GM23338 (cell line): ENCODE data around the gene CD44. TPM values are rescaled to one million over a fixed set of nuclear protein-coding genes. Genes with fewer than 3 reads are reported as not detected.

Source experiments
- ATAC-seq: fragments of 200-7000 bp; cut with Tn5 transposase; 3 replicates; pipeline ENCODE4 v1.9.1; 2020
- DNase-seq: peaks from one replicate; pipeline ENCODE4 v3.0.0-alpha.2; 2015; ENCODE audit warnings: low spot score
- H2AFZ ChIP-seq: fragments of 200-600 bp; sonication (generic); 2 replicates; pipeline ENCODE4 v1.8.0; 2016; ENCODE audit warnings: antibody characterized with exemption, mild to moderate bottlenecking, moderate library complexity
- H3F3A ChIP-seq: fragments of 200-600 bp; sonication (generic); replicated peaks from 2 replicates; pipeline ENCODE4 v1.8.0; 2017; ENCODE audit warnings: antibody characterized with exemption, mixed run types, low read depth
- H3K27ac ChIP-seq: fragments of 200-600 bp; sonication (generic); 2 replicates; pipeline ENCODE4 v1.6.1; 2016; ENCODE audit warnings: low read depth
- H3K27me3 ChIP-seq: fragments of 200-600 bp; sonication (generic); 2 replicates; pipeline ENCODE4 v1.8.0; 2016; ENCODE audit warnings: mild to moderate bottlenecking, mixed run types, moderate library complexity; ENCODE audit not compliant: insufficient read depth
- H3K36me3 ChIP-seq: fragments of 200-600 bp; sonication (generic); 2 replicates; pipeline ENCODE4 v1.8.0; 2016; ENCODE audit warnings: mild to moderate bottlenecking; ENCODE audit not compliant: insufficient read depth
- H3K4me1 ChIP-seq: fragments of 200-600 bp; sonication (generic); 2 replicates; pipeline ENCODE4 v1.8.0; 2016; ENCODE audit warnings: mild to moderate bottlenecking, moderate library complexity; ENCODE audit not compliant: insufficient read depth
- H3K4me2 ChIP-seq: fragments of 200-600 bp; sonication (generic); 2 replicates; pipeline ENCODE4 v1.7.1; 2017; ENCODE audit warnings: mixed run types
- H3K4me3 ChIP-seq: fragments of 200-600 bp; sonication (generic); 2 replicates; pipeline ENCODE4 v1.6.1; 2016; ENCODE audit warnings: mixed run types
- H3K79me2 ChIP-seq: fragments of 200-600 bp; sonication (generic); replicated peaks from 2 replicates; pipeline ENCODE4 v1.8.0; 2017; ENCODE audit warnings: mild to moderate bottlenecking; ENCODE audit not compliant: insufficient read depth
- H3K9me2 ChIP-seq: fragments of 200-600 bp; sonication (generic); 2 replicates; pipeline ENCODE4 v1.8.0; 2017; ENCODE audit not compliant: insufficient read depth
- H4K20me1 ChIP-seq: fragments of 200-600 bp; sonication (generic); replicated peaks from 2 replicates; pipeline ENCODE4 v1.8.0; 2017; ENCODE audit warnings: mild to moderate bottlenecking; ENCODE audit not compliant: insufficient read depth
- H3K27ac Mint-ChIP-seq: 2 replicates; pipeline ENCODE4 v1.8.0; 2020; ENCODE audit warnings: inconsistent platforms, mild to moderate bottlenecking, moderate library complexity, mixed read lengths
- H3K27me3 Mint-ChIP-seq: 3 replicates; pipeline ENCODE4 v1.8.0; 2022; ENCODE audit warnings: low read depth, mild to moderate bottlenecking, moderate library complexity, mixed read lengths, inconsistent platforms; ENCODE audit not compliant: insufficient read depth, poor library complexity
- H3K36me3 Mint-ChIP-seq: 3 replicates; pipeline ENCODE4 v1.8.0; 2021; ENCODE audit warnings: low read depth, mild to moderate bottlenecking, inconsistent platforms, moderate library complexity, mixed read lengths
- H3K4me1 Mint-ChIP-seq: 3 replicates; pipeline ENCODE4 v1.8.0; 2020; ENCODE audit warnings: mild to moderate bottlenecking, inconsistent platforms, mixed read lengths
- H3K4me3 Mint-ChIP-seq: 3 replicates; pipeline ENCODE4 v1.8.0; 2021; ENCODE audit warnings: moderate library complexity, mild to moderate bottlenecking, inconsistent platforms, mixed read lengths
- H3K9me3 Mint-ChIP-seq: 3 replicates; pipeline ENCODE4 v1.8.0; 2020; ENCODE audit warnings: moderate library complexity, mild to moderate bottlenecking, inconsistent platforms, mixed read lengths
- CREB1 ChIP-seq: fragments of 250-450 bp; sonication (Bioruptor Pico); IDR thresholded peaks from 2 replicates; pipeline ENCODE4 v1.5.0; 2020; ENCODE audit warnings: low read depth, mild to moderate bottlenecking, moderate library complexity
- EZH2 ChIP-seq: fragments of 200-600 bp; sonication (generic); IDR thresholded peaks from one replicate; pipeline ENCODE4 v1.8.0; 2017; ENCODE audit warnings: antibody characterized with exemption, mild to moderate bottlenecking, low read depth; ENCODE audit not compliant: unreplicated experiment
- EZH2phosphoT487 ChIP-seq: fragments of 200-600 bp; sonication (generic); IDR thresholded peaks from one replicate; pipeline ENCODE4 v1.8.1; 2018; ENCODE audit warnings: antibody characterized with exemption; ENCODE audit not compliant: unreplicated experiment
- JUNB ChIP-seq: IDR thresholded peaks from one replicate; pipeline ENCODE4 v1.6.1; 2016; ENCODE audit warnings: antibody characterized with exemption; ENCODE audit not compliant: unreplicated experiment
- NANOG ChIP-seq: IDR thresholded peaks from 2 replicates; pipeline ENCODE4 v1.6.1; 2016; ENCODE audit warnings: antibody characterized with exemption, borderline replicate concordance
- POLR2AphosphoS5 ChIP-seq: IDR thresholded peaks from 2 replicates; pipeline ENCODE4 v1.6.1; 2016; ENCODE audit warnings: antibody characterized with exemption, low read depth
- STAT1 ChIP-seq: IDR thresholded peaks from one replicate; pipeline ENCODE4 v1.6.1; 2016; ENCODE audit warnings: antibody characterized with exemption; ENCODE audit not compliant: unreplicated experiment
- ZNF114 ChIP-seq: fragments of 250-450 bp; sonication (Bioruptor Pico); IDR thresholded peaks from 2 replicates; pipeline ENCODE4 v1.5.0; 2020; ENCODE audit warnings: mild to moderate bottlenecking, moderate library complexity
- ZNF331 ChIP-seq: fragments of 250-450 bp; sonication (Bioruptor Pico); IDR thresholded peaks from 2 replicates; pipeline ENCODE4 v1.5.0; 2020; ENCODE audit warnings: low read depth, mild to moderate bottlenecking, moderate library complexity
- polyA plus RNA-seq: library from polyadenylated mRNA; unstranded; fragments of >200 nt; fragmentation: Nextera tagmentation; extraction: Ambion mirVana; gene quantifications from 2 replicates; pipeline ENCODE4 v1.2.1, GENCODE V29; 2016
- total RNA-seq: library from RNA; depleted of rRNA; stranded (reverse); fragments of >200 nt; shearing (Covaris generic); gene quantifications from 2 replicates; pipeline ENCODE4 v1.2.3, GENCODE V29; 2014
- TF ChIP-seq, protein P1 (sequence below): IDR thresholded peaks from one replicate; pipeline ENCODE4 v1.6.1; 2018; ENCODE audit warnings: antibody characterized with exemption; ENCODE audit not compliant: unreplicated experiment
- TF ChIP-seq, protein P2 (sequence below), 2 experiments: fragments of 200-600 bp in 1 of 2; sonication (generic) in 1 of 2; conservative IDR thresholded peaks; 2 replicates each; pipeline versions ENCODE4 v1.5.1 to v1.6.1; 2016 to 2017; ENCODE audit warnings: antibody characterized with exemption in 2 of 2, low read depth in 2 of 2, mild to moderate bottlenecking in 2 of 2, moderate library complexity in 1 of 2
- TF ChIP-seq, protein P3 (sequence below): IDR thresholded peaks from 2 replicates; pipeline ENCODE4 v1.6.1; 2016; ENCODE audit warnings: antibody characterized with exemption

Gene CD44
- total and polyA plus RNA-seq, 2 experiments from 2014 or later: 4.0 to 10.1 TPM

DNA sequence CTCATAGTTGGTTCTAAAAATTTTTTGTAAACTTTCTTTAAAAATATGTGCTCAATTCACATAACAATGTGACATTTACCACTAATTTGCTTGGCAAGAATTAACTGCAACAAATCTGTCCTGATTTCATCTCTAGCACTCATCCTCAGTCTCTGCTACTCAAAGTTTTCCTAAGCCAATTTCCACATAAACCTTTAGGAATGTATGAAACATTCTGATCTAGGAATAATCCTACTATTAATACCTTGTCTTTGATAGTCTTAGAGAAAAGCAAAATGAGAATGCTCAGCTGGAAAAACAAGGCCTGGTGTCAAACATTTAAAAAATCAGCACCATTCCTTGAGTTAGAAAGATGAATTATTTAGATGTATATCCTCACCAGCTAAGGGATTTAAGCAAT lies 114.3 kb downstream of the CD44 start (continued):
- TF ChIP-seq, protein P1, sequence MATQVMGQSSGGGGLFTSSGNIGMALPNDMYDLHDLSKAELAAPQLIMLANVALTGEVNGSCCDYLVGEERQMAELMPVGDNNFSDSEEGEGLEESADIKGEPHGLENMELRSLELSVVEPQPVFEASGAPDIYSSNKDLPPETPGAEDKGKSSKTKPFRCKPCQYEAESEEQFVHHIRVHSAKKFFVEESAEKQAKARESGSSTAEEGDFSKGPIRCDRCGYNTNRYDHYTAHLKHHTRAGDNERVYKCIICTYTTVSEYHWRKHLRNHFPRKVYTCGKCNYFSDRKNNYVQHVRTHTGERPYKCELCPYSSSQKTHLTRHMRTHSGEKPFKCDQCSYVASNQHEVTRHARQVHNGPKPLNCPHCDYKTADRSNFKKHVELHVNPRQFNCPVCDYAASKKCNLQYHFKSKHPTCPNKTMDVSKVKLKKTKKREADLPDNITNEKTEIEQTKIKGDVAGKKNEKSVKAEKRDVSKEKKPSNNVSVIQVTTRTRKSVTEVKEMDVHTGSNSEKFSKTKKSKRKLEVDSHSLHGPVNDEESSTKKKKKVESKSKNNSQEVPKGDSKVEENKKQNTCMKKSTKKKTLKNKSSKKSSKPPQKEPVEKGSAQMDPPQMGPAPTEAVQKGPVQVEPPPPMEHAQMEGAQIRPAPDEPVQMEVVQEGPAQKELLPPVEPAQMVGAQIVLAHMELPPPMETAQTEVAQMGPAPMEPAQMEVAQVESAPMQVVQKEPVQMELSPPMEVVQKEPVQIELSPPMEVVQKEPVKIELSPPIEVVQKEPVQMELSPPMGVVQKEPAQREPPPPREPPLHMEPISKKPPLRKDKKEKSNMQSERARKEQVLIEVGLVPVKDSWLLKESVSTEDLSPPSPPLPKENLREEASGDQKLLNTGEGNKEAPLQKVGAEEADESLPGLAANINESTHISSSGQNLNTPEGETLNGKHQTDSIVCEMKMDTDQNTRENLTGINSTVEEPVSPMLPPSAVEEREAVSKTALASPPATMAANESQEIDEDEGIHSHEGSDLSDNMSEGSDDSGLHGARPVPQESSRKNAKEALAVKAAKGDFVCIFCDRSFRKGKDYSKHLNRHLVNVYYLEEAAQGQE: no peak
- TF ChIP-seq JUNB (no peak), ZNF114 (CRISPR knock-in tag) (no peak)

DNA sequence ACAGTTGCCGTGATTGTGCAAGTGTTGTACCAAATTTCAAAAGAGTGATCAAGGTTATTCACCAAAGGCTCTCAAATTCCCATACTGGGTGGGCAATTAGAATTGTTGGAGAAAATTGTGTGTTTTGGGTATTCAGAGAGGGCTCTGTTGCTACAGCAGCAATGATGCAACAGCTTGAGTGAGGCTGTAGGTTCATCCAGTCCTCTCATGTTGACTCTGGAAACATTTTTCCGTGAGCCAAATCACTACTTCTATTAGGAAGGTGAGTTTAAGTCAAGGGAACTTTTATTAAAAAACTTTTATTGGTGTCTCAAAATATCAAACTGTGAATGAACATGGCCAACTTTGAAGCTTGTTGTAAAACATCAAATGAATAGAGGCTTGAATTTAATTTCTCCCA lies 116.5 kb downstream of the CD44 start:
- Histone ChIP-seq H3K4me3 (no peak overlapping the region), H3F3A (no peaks in the 10 kb centered on the region), H3K27me3 (no peaks in the 10 kb centered on the region), H2AFZ (no peak overlapping the region), H3K36me3 (no peaks in the 10 kb centered on the region), H4K20me1 (no peaks in the 10 kb centered on the region), H3K4me1 (no peaks in the 10 kb centered on the region), H3K27ac (no peak overlapping the region), H3K79me2 (no peaks in the 10 kb centered on the region), H3K9me2 (peaks cover 6% of the 10 kb centered on the region; the same call in 1 of the 2 replicates), H3K4me2 (no peak overlapping the region)
- H3K27ac Mint-ChIP-seq: no peak overlapping the region
- no peak overlapping the region for H3K4me3 Mint-ChIP-seq
- ATAC-seq: no peak
- H3K36me3 Mint-ChIP-seq: no peaks in the 10 kb centered on the region
- H3K4me1 Mint-ChIP-seq: no peaks in the 10 kb centered on the region
- no peak for TF ChIP-seq ZNF331 (CRISPR knock-in tag)
- TF ChIP-seq, protein P2, sequence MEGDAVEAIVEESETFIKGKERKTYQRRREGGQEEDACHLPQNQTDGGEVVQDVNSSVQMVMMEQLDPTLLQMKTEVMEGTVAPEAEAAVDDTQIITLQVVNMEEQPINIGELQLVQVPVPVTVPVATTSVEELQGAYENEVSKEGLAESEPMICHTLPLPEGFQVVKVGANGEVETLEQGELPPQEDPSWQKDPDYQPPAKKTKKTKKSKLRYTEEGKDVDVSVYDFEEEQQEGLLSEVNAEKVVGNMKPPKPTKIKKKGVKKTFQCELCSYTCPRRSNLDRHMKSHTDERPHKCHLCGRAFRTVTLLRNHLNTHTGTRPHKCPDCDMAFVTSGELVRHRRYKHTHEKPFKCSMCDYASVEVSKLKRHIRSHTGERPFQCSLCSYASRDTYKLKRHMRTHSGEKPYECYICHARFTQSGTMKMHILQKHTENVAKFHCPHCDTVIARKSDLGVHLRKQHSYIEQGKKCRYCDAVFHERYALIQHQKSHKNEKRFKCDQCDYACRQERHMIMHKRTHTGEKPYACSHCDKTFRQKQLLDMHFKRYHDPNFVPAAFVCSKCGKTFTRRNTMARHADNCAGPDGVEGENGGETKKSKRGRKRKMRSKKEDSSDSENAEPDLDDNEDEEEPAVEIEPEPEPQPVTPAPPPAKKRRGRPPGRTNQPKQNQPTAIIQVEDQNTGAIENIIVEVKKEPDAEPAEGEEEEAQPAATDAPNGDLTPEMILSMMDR (conservative IDR thresholded peaks at IDR 0.05; ENCODE audit: low read depth in 2 of 2): no peak
- no peak for TF ChIP-seq ZNF114 (CRISPR knock-in tag)
- no peak for TF ChIP-seq STAT1
- no peak for TF ChIP-seq EZH2phosphoT487
- TF ChIP-seq CREB1 (CRISPR knock-in tag): no peak
- no peak for TF ChIP-seq NANOG
- no peak for TF ChIP-seq POLR2AphosphoS5
- TF ChIP-seq, protein P3, sequence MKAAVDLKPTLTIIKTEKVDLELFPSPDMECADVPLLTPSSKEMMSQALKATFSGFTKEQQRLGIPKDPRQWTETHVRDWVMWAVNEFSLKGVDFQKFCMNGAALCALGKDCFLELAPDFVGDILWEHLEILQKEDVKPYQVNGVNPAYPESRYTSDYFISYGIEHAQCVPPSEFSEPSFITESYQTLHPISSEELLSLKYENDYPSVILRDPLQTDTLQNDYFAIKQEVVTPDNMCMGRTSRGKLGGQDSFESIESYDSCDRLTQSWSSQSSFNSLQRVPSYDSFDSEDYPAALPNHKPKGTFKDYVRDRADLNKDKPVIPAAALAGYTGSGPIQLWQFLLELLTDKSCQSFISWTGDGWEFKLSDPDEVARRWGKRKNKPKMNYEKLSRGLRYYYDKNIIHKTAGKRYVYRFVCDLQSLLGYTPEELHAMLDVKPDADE: no peak
- no peak for TF ChIP-seq EZH2
- no peak for DNase-seq
- no peaks in the 10 kb centered on the region for H3K9me3 Mint-ChIP-seq
- no peaks in the 10 kb centered on the region for H3K27me3 Mint-ChIP-seq
